GM23338 (cell line): ENCODE results near the gene TRIP4.

Experiments used
- CTCF ChIP-seq, 2 experiments: fragments of 200-600 bp in 1 of 2; sonication (generic) in 1 of 2; conservative IDR thresholded peaks; 2 replicates each; pipeline versions ENCODE4 v1.5.1 to v1.6.1; 2016 to 2017; ENCODE audit warnings: antibody characterized with exemption in 2 of 2, low read depth in 2 of 2, mild to moderate bottlenecking in 2 of 2, moderate library complexity in 1 of 2
- ETS1 ChIP-seq: IDR thresholded peaks from 2 replicates; pipeline ENCODE4 v1.6.1; 2016; ENCODE audit warnings: antibody characterized with exemption
- EZH2 ChIP-seq: fragments of 200-600 bp; sonication (generic); IDR thresholded peaks from one replicate; pipeline ENCODE4 v1.8.0; 2017; ENCODE audit warnings: antibody characterized with exemption, mild to moderate bottlenecking, low read depth; ENCODE audit not compliant: unreplicated experiment
- JUNB ChIP-seq: IDR thresholded peaks from one replicate; pipeline ENCODE4 v1.6.1; 2016; ENCODE audit warnings: antibody characterized with exemption; ENCODE audit not compliant: unreplicated experiment
- NANOG ChIP-seq: IDR thresholded peaks from 2 replicates; pipeline ENCODE4 v1.6.1; 2016; ENCODE audit warnings: antibody characterized with exemption, borderline replicate concordance
- ZNF331 ChIP-seq: fragments of 250-450 bp; sonication (Bioruptor Pico); IDR thresholded peaks from 2 replicates; pipeline ENCODE4 v1.5.0; 2020; ENCODE audit warnings: low read depth, mild to moderate bottlenecking, moderate library complexity

DNA sequence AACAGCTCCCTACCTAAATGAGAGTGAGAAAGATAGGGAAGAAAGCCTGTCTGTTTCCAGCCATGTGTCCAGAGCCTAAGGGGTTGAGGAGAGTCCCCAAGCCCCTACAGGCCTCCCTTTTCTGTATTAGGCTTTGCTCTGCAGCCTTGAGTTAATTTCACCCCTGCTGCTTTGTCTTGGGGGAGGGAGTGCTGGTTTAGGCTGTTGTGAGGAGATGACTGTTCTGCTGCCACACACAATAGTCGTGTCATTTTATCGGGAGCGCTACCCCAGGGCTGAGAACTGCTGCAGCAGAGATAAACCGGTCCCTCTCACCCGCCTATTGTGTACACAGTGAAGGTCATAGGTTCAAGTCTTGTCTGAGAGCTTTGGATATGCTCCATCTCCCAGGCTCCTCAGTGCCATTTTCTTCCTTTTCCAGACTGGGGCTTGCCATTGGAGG is 74.1 kb downstream of the TRIP4 start:
- no peak for TF ChIP-seq CTCF (conservative IDR thresholded peaks at IDR 0.05; ENCODE audit: low read depth in 2 of 2)
- no peak for TF ChIP-seq EZH2
- no peak for TF ChIP-seq ETS1
- no peak for TF ChIP-seq NANOG
- no peak for TF ChIP-seq JUNB
- TF ChIP-seq ZNF331 (CRISPR knock-in tag): no peak
